SK-N-SH (cell line): ENCODE measurements around the gene RNU1-2.

Experiments
- CHD2 ChIP-seq: fragments of 150-350 bp; IDR thresholded peaks from 2 replicates; pipeline ENCODE4 v1.6.1; 2018; ENCODE audit warnings: low read length; ENCODE audit not compliant: partially characterized antibody
- JUND ChIP-seq: IDR thresholded peaks from 2 replicates; pipeline ENCODE4 v1.4.0; 2012
- RAD21 ChIP-seq: IDR thresholded peaks from 2 replicates; pipeline ENCODE4 v1.6.1; 2012; ENCODE audit warnings: mild to moderate bottlenecking, low read length
- YY1 ChIP-seq: IDR thresholded peaks from 2 replicates; pipeline ENCODE4 v1.4.0; 2012; ENCODE audit warnings: low read depth, mild to moderate bottlenecking
- TF ChIP-seq, protein P1 (sequence below): IDR thresholded peaks from 2 replicates; pipeline ENCODE4 v1.4.0; 2012; ENCODE audit warnings: low read depth
- TF ChIP-seq, protein P2 (sequence below): fragments of 200-600 bp; sonication (generic); IDR thresholded peaks from 2 replicates; pipeline ENCODE4 v1.6.1; 2017; ENCODE audit warnings: antibody characterized with exemption, mild to moderate bottlenecking, moderate library complexity

DNA sequence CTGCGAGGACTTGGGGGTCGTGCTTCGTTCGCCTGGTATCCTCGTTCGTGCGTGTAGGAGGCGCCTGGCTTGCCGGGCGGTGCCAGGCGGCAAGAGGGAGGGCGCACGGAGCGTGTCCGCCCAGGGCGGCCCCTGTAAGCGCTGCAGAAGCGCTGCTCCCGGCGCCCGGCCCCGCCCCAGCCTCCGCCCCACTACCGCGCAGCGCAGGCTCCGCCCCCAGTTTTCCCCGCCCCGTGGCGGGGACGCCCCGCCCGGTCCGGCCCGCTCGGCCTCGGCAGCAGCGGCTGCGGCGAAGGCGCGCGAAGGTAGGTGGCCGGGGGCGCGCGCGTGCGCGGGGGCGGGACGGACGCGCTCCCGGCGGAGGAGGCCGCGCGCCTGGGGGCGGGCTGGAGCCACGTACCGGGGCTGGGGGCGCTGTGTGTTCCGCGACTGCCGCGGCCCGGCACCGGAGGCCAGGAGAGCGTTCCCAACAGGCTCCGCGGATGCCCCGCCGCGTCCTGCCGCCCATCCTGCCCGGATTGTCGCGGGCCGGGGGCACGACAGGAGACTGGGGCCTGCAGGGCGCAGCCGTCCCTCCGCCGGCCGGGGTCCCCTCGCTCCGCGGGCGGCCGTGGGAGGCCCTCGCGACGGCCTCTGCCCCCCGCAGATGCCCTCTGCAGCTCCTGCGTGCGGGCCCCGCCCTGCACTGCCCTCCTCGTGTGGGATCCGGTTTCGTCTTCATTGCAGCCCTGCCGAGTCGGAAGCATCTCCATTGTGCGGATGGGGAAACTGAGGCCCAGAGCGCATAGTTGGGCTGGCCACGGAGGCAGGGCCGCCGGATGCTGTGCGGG is 18.3 kb downstream of the RNU1-2 start:
- TF ChIP-seq RAD21 (no peak), JUND (no peak), CHD2 (peak; percentile 70), YY1 (no peak)
- TF ChIP-seq, protein P1, sequence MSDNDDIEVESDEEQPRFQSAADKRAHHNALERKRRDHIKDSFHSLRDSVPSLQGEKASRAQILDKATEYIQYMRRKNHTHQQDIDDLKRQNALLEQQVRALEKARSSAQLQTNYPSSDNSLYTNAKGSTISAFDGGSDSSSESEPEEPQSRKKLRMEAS = peak; percentile 97
- TF ChIP-seq, protein P2, sequence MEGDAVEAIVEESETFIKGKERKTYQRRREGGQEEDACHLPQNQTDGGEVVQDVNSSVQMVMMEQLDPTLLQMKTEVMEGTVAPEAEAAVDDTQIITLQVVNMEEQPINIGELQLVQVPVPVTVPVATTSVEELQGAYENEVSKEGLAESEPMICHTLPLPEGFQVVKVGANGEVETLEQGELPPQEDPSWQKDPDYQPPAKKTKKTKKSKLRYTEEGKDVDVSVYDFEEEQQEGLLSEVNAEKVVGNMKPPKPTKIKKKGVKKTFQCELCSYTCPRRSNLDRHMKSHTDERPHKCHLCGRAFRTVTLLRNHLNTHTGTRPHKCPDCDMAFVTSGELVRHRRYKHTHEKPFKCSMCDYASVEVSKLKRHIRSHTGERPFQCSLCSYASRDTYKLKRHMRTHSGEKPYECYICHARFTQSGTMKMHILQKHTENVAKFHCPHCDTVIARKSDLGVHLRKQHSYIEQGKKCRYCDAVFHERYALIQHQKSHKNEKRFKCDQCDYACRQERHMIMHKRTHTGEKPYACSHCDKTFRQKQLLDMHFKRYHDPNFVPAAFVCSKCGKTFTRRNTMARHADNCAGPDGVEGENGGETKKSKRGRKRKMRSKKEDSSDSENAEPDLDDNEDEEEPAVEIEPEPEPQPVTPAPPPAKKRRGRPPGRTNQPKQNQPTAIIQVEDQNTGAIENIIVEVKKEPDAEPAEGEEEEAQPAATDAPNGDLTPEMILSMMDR = no peak
